ENCODE data around the gene PARVB. TPM values are rescaled to one million over a fixed set of nuclear protein-coding genes. Genes with fewer than 3 reads are reported as not detected.

PARVB gene, protein sequence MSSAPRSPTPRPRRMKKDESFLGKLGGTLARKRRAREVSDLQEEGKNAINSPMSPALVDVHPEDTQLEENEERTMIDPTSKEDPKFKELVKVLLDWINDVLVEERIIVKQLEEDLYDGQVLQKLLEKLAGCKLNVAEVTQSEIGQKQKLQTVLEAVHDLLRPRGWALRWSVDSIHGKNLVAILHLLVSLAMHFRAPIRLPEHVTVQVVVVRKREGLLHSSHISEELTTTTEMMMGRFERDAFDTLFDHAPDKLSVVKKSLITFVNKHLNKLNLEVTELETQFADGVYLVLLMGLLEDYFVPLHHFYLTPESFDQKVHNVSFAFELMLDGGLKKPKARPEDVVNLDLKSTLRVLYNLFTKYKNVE
- 23.4 and 48.1 TPM in 2 replicates for total RNA-seq

DNA sequence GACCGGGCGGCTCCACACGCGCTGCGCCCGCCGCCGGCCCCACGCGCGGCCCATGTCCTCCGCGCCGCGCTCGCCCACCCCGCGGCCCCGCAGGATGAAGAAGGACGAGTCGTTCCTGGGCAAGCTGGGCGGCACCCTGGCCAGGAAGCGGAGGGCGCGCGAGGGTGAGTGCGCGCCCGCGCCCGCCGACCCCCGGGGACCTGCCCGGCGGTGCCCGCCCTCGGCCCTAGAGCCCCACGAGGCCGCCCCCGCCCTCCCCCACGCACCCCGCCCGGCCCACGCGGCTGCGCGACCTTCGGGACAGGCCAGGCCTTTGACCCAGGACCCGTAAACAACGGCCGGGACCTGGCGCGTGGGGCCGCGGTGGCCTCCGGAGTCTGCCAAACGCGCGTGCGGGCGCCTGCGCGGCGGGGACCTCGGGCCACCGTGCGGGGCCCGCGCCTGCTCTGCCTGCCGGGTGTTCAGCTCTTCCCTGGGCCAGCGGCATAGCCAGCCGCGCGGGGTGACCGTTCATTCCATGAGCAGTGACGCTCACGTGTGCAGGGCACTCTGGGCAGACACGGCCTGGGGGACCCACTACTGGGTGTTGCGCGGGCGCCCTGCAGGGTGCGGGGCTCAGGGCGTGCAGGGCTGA lies at the start of gene PARVB:
TSS of gene PARVB (plus strand) at position 15 of the 634 bp plus-strand sequence. CDS start at position 53, 38 bp downstream.

DNA sequence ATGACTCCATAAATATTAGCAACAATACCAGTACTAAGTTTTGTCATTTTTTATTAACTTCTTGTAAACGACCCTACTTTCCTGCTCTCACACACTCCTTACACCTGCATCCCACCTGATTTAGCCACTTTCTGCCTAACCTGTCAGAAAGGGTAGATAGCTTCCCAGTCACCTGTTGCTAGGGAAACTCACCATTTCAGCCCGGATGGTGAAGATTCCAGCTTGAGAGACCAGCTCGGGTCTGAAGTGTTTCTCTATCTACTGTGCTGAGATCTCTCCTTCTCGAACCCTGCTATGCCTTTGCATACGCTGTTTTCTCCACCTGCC lies 156.6 kb downstream of the PARVB start, which contains the start of gene PARVG:
TSS of gene PARVG (plus strand) at position 220 of the 327 bp plus-strand sequence. CDS start 2,405 bp downstream, outside the sequence.

Other genes starting within 250 kb of the PARVB start
- gene EFCAB6, start 212.0 kb upstream of the PARVB start, total RNA-seq: 0.96 and 2.3 TPM in 2 replicates
- gene SULT4A1, start 161.8 kb upstream of the PARVB start, total RNA-seq: under 0.01 and 0.56 TPM in 2 replicates
- under 0.01 TPM in 1 of 2 replicates, not detected in the other for gene PNPLA5, start 132.3 kb upstream of the PARVB start, total RNA-seq
- gene PNPLA3, start 100.5 kb upstream of the PARVB start, total RNA-seq: 4.8 and 6.2 TPM in 2 replicates
- 37.2 and 68.2 TPM in 2 replicates for gene SAMM50, start 68.9 kb upstream of the PARVB start, total RNA-seq
- gene PARVG, start 156.6 kb downstream of the PARVB start, total RNA-seq: under 0.01 TPM in 2 replicates